Endothelial cell of umbilical vein (primary cell): ENCODE results near the gene SIRT5. TPM values are rescaled to one million over a fixed set of nuclear protein-coding genes. Genes with fewer than 3 reads are reported as not detected.

Experiments
- BruUV-seq: library from RNA; stranded (reverse); fragments of 400-500 nt; replicated peaks from 2 replicates; lab custom pipeline; 2021; lab: Mats Ljungman, UMichigan
- CTCF ChIA-PET: fragments of 300-600, 350-600 bp; sonication (Branson Sonifier 250); formaldehyde crosslinking; loops from one replicate; lab custom pipeline; 2021; ENCODE audit warnings: antibody characterized with exemption, inconsistent platforms; lab: Charles Lee
- POLR2A ChIA-PET: fragments of 300-600, 350-600 bp; sonication (Branson Sonifier 250); formaldehyde crosslinking; loops from one replicate; lab custom pipeline; 2021; ENCODE audit warnings: antibody characterized with exemption, inconsistent platforms; lab: Charles Lee
- DNase-seq: peaks from one replicate; pipeline ENCODE4 v3.0.0-alpha.2; 2011; ENCODE audit warnings: low read depth, low spot score
- FAIRE-seq: peaks from 2 replicates; lab custom pipeline; 2011; peaks lifted over from hg19 to GRCh38; lab: Jason Lieb, UNC
- H2AFZ ChIP-seq: 2 replicates; pipeline ENCODE4 v1.6.0; 2012; ENCODE audit warnings: low read depth, low read length, control low read depth, inconsistent platforms
- H3K27ac ChIP-seq: 2 replicates; pipeline ENCODE4 v1.5.1; 2011; ENCODE audit warnings: low read depth, mild to moderate bottlenecking, control low read depth, low read length, moderate library complexity; ENCODE audit not compliant: insufficient read depth
- H3K27me3 ChIP-seq, 2 experiments: 2 replicates each; pipeline versions ENCODE4 v1.6.0 to v1.6.1; 2011; ENCODE audit warnings: low read length in 2 of 2, mixed read lengths in 1 of 2; ENCODE audit not compliant: control insufficient read depth in 2 of 2, insufficient read depth in 2 of 2
- H3K36me3 ChIP-seq, 2 experiments: 2 replicates in 1 of 2; 3 replicates in 1 of 2; pipeline ENCODE4 v1.5.1; 2011; ENCODE audit warnings: low read length in 2 of 2, mild to moderate bottlenecking in 1 of 2, moderate library complexity in 1 of 2; ENCODE audit not compliant: control insufficient read depth in 2 of 2, insufficient read depth in 2 of 2; ENCODE audit errors: extremely low read depth in 1 of 2
- H3K4me1 ChIP-seq: 3 replicates; pipeline ENCODE4 v1.5.1; 2011; ENCODE audit warnings: mild to moderate bottlenecking, low read length; ENCODE audit not compliant: control insufficient read depth, insufficient read depth; ENCODE audit errors: extremely low read depth
- H3K4me2 ChIP-seq: 2 replicates; pipeline ENCODE4 v1.6.1; 2011; ENCODE audit warnings: low read length, control low read depth, mixed read lengths; ENCODE audit not compliant: insufficient read depth
- H3K4me3 ChIP-seq, 3 experiments: fragments of 200-600 bp in 1 of 3; sonication (generic), shearing (Covaris generic) in 1 of 3; replicated peaks in 1 of 3; 2 replicates each; pipeline ENCODE4 v1.5.1; 2011 to 2016; ENCODE audit warnings: control low read depth in 3 of 3, low read length in 3 of 3, mild to moderate bottlenecking in 2 of 3, inconsistent platforms in 1 of 3, low read depth in 1 of 3, moderate library complexity in 1 of 3; ENCODE audit not compliant: insufficient read depth in 1 of 3
- H3K79me2 ChIP-seq: 2 replicates; pipeline ENCODE4 v1.6.0; 2012; ENCODE audit warnings: low read length, inconsistent platforms; ENCODE audit not compliant: control insufficient read depth, insufficient read depth
- H3K9ac ChIP-seq: replicated peaks from 2 replicates; pipeline ENCODE3; 2011; ENCODE audit warnings: low read length, control low read depth; ENCODE audit not compliant: insufficient read depth; ENCODE audit errors: extremely low read depth
- H3K9me1 ChIP-seq: replicated peaks from 3 replicates; pipeline ENCODE4 v1.6.0; 2011; ENCODE audit warnings: mild to moderate bottlenecking, low read length; ENCODE audit not compliant: control insufficient read depth, insufficient read depth; ENCODE audit errors: extremely low read depth
- H3K9me3 ChIP-seq: replicated peaks from 2 replicates; pipeline ENCODE4 v1.5.1; 2012; ENCODE audit warnings: low read length, inconsistent platforms; ENCODE audit not compliant: control insufficient read depth, insufficient read depth
- H4K20me1 ChIP-seq: replicated peaks from 2 replicates; pipeline ENCODE3; 2011; ENCODE audit warnings: mild to moderate bottlenecking, low read length; ENCODE audit not compliant: control insufficient read depth, insufficient read depth; ENCODE audit errors: extremely low read depth
- FOS ChIP-seq: IDR thresholded peaks from 2 replicates; pipeline ENCODE4 v1.6.1; 2011; ENCODE audit warnings: mild to moderate bottlenecking, low read length, moderate library complexity, borderline replicate concordance; ENCODE audit not compliant: insufficient read depth
- GATA2 ChIP-seq: IDR thresholded peaks from 2 replicates; pipeline ENCODE4 v1.7.0; 2011; ENCODE audit warnings: low read depth, mild to moderate bottlenecking, moderate library complexity, mixed read lengths, low read length; ENCODE audit not compliant: insufficient read length, insufficient read depth
- JUN ChIP-seq: IDR thresholded peaks from 2 replicates; pipeline ENCODE4 v1.6.1; 2011; ENCODE audit warnings: borderline replicate concordance, low read depth; ENCODE audit not compliant: insufficient read length, insufficient read depth
- MYC ChIP-seq: IDR thresholded peaks from one replicate; pipeline ENCODE4 v1.6.1; 2011; ENCODE audit warnings: mild to moderate bottlenecking, low read depth, low read length
- dilution Hi-C: fragments of 300-500 bp; cut with MboI; formaldehyde crosslinking; loops from one replicate; pipeline ENCODE4 v1.15.0; 2019; ENCODE audit warnings: low sequenced_read_pairs; ENCODE audit not compliant: extremely low pct_ligation_motif_present
- intact Hi-C: fragments of 100-400 bp; cut with micrococcal nuclease; formaldehyde crosslinking; loops from one replicate; pipeline ENCODE4 v1.10.0; 2022
- polyA plus RNA-seq, 4 experiments: library from polyadenylated mRNA; depleted of rRNA in 3 of 4; stranded (reverse) in 3 of 4; unstranded in 1 of 4; fragments of >200 nt; gene quantifications; 2 replicates each; pipeline versions ENCODE4 v1.2.1 to v1.2.3, GENCODE V29; 2011 to 2012; ENCODE audit warnings: missing spikeins in 1 of 4
- total RNA-seq: library from RNA; stranded (reverse); gene quantifications from 2 replicates; pipeline ENCODE4 v1.2.3, GENCODE V29; 2021

The SIRT5 gene
- total and polyA plus RNA-seq, 2 donors (not counting 3 experiments of a cell fraction or from before 2014, with no cell fraction given) = 4.7 to 7.2 TPM

DNA sequence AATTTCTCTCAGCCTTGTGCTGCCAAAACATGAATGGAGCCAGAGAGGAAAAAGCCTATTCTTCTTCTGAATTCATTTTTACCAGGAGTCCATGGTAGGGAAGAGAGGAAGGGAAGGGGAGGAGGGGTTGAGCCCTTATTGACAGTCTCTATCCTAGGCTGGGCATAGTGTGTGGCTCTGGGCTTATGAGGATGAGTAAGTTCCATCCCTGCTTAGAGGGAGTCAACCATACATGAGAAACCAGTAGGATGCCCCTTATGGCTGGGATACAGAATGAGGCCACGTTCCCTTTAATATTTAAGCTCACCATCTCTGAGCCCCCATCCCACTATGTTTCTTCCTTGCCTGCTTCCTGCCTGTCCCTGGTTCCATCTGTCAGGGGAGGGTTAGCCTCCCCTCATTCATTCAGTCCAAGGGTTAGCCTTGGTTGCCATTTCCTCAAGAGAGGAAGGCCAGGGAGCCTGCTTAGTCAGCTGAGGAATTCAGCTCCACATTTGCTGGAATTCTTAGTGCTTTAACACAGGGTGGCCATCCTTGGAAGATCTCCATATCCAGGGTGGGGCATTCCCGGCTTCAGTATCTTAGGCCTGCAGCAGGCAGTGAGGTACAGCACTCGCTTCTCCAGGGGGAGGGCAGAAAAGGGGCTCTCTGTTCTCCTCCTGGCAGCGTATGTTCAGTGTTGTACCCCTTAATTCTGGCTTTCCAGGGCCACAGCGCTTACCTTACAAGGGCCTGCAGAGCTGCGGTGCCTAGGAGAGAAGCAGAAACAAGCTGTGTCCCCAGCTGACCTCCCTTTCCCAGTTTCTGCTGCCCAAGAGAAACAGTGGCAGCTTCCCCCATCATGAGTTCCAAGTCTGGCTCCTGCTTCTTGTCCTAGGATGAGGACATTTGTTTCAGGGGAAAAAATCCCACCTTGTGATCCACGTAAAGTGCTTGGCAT, 12.5 kb downstream of the SIRT5 start:
- ChIA-PET POLR2A (no interaction called here), CTCF (interaction anchor here (2.0 kb wide), 1 partner anchor 12 kb away, joined by 13 read pairs; the partner anchor contains the start of gene SIRT5)
- H3K9ac ChIP-seq = no peak overlapping the region
- H3K4me1 ChIP-seq = no peaks in the 10 kb centered on the region
- intact Hi-C loops = no loop called here
- FAIRE-seq (no peak), DNase-seq (no peak)
- no peaks in the 10 kb centered on the region for H4K20me1 ChIP-seq
- dilution Hi-C loops = no loop called here
- H3K4me2 ChIP-seq = no peak overlapping the region
- H3K9me1 ChIP-seq = no peaks in the 10 kb centered on the region
- no peaks in the 10 kb centered on the region for H3K27me3 ChIP-seq
- no TSS peak for BruUV-seq
- peaks cover 0 to 5% of the 10 kb centered on the region in 2 experiments for H3K36me3 ChIP-seq
- no peaks in the 10 kb centered on the region for H3K9me3 ChIP-seq
- no peak overlapping the region for H3K27ac ChIP-seq
- no peaks in the 10 kb centered on the region for H3K79me2 ChIP-seq
- no peak overlapping the region for H2AFZ ChIP-seq
- TF ChIP-seq FOS (no peak), GATA2 (no peak), JUN (no peak)
- H3K4me3 ChIP-seq = no peak overlapping the region

DNA sequence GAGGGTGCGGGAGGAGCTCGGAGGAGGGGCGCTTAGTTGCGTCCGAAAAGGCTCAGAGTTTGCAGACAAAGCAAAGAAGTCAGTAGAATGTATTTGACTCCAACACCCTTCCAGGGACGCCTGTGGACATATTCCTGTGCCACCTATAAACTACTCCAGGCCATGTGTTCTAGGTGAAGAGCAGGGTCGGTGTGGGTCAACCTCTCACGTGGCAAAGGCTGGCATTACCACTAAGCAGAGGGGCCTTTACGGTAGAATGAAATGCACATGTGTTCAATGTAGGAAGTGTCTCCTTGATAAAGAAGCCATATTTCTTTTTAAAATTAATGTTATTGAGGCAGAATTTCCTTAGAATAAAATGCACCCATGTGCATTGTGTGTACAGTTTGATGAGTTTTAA, 15.4 kb downstream of the SIRT5 start:
- dilution Hi-C loops = no loop called here
- no peaks in the 10 kb centered on the region for H3K27me3 ChIP-seq
- no peak overlapping the region for H2AFZ ChIP-seq
- H3K9me3 ChIP-seq = no peaks in the 10 kb centered on the region
- H3K4me1 ChIP-seq = no peaks in the 10 kb centered on the region
- FAIRE-seq (no peak), DNase-seq (no peak)
- no peaks in the 10 kb centered on the region for H4K20me1 ChIP-seq
- ChIA-PET CTCF (no interaction called here), POLR2A (no interaction called here)
- no peak overlapping the region for H3K4me2 ChIP-seq
- TF ChIP-seq MYC = no peak
- no peaks in the 10 kb centered on the region for H3K79me2 ChIP-seq
- no peak overlapping the region for H3K9ac ChIP-seq
- H3K27ac ChIP-seq = no peak overlapping the region
- no peak overlapping the region for H3K4me3 ChIP-seq
- no peaks in the 10 kb centered on the region for H3K9me1 ChIP-seq
- H3K36me3 ChIP-seq = peaks cover 0 to 11% of the 10 kb centered on the region in 2 experiments
- intact Hi-C loops = no loop called here
- BruUV-seq = no TSS peak
